NCI-H82 (cell line): ENCODE results near the gene CELA3A.
"Not testable (repeated sequence)": the region's sequence is repeated elsewhere in the genome, so short reads cannot be mapped to it uniquely, and the experiment has no call there.

Experiments
- DNase-seq: peaks from one replicate; lab custom pipeline; 2025; lab: John Stamatoyannopoulos, UW

CELA3A gene

GRCh38 chr1:22018583-22019559, 17.4 kb downstream of the CELA3A start:
- DNase-seq, result no peak

GRCh38 chr1:22021061-22021460, 19.6 kb downstream of the CELA3A start:
- DNase-seq, result peak; percentile 30

GRCh38 chr1:22024485-22025367, 23.3 kb downstream of the CELA3A start:
- peak; percentile 96 for DNase-seq

- peak; percentile 98 for DNase-seq
These were observed 24.1 kb downstream of the CELA3A start for GRCh38 chr1:22025368-22026155.

DNA sequence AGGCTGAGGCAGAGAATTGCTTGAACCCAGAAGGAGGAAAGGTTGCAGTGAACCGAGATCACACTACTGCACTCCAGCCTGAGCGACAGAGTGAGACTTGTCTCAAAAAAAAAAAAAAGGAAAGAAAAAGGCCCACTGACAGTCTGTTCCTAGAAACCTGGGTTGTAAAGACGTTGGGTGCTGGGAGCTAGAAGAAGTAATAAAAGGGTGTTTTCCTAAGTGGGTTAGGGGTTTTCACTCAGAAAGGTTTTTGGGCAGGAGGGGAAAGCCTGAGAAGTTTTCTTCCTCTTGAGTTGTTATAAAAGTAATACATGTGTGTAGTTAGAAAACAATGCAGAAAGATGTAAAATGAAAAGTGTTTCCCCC, 25.4 kb downstream of the CELA3A start:
- DNase-seq, result no peak

DNA sequence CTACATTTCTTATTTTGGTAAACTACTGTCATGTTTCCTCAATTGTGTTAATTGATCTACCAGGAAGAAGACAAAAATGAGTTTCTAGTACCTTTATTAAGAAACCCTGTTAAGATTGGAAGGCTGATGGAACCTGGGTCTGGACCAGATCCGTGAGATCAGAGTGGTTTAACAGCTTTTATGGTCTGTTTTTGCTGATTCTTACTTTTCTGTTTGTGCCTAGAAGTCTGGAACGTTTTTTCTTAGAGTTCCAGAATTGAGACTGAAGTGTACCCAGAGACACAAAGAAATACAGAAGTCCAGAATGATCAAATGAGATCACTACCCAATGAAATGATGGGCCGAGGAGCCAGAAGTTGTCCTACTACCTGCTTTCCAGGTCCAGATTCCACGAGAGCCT, 28.6 kb downstream of the CELA3A start:
- DNase-seq, result no peak

- DNase-seq, result no peak
These were observed 29.0 kb downstream of the CELA3A start for GRCh38 chr1:22030473-22030872.

DNA sequence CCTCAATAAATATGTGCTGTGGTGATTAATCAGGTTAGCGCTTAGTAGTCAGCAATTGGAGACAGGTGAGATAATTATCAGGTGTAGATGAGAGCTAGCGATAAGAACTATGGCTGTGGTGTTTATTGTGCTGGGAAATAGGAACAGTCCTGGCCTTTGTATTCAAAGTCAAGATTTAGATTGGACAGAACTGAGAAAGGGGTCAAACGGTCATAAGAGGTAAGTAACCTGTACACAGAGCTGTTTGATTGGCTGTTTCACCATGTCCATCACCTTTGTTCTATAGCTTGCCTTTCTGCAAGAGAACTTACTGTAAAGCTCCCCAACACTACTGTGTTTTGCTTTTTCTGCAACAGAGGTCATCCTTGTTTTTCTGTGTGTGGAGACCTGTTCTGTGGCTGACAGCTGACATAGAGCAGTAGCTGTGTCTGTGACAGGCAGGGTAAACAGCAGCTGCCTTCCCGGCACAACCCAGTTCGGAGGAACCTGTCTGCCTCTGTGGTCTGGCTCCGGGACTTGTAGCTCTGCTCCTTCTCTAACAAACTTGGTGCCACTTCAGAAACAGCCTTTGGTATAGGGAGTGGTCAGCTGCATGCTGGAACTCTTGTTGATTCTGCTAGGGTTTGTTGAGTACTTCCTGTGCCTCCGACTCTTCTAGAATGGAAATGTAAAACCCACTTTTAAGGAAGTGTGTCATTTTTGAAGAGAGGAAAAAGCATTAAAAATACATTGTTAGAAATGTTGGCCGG, 29.9 kb downstream of the CELA3A start:
- DNase-seq, result no peak

DNA sequence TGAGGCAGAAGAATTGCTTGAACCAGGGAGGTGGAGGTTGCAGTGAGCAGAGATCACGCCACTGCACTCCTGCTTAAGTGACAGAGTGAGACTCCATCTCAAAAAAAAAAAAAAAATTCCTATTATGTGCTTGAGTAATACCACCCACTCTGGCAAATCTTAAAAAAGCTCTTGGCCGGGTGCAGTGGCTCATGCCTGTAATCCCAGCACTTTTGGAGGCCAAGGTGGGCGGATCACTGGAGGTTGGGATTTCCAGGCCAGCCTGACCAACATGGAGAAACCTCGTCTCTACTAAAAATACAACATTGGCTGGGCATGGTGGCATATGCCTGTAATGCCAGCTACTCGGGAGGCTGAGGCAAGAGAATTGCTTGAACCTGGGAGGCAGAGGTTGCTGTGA, 33.4 kb downstream of the CELA3A start:
- not testable (repeated sequence) for DNase-seq

DNA sequence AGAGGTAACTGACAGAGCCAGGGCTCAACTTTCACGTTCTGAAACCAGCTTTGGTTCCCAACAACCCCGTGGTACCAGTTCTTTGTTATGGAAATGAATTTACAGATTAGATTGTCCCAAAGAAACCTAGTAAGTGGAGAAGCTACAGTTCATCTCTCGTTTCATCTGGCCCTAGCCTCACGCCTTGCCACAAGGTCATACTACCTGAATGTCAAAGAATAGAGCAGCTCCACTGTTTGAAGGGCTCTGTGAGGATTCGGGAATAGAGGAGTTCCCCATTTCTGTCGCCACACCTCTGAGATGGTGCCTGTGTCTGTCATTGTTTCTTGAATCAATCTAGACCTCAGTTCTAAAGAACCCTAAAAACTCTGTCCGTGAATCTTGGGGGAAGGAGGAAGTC, 36.1 kb downstream of the CELA3A start:
- no peak for DNase-seq

DNA sequence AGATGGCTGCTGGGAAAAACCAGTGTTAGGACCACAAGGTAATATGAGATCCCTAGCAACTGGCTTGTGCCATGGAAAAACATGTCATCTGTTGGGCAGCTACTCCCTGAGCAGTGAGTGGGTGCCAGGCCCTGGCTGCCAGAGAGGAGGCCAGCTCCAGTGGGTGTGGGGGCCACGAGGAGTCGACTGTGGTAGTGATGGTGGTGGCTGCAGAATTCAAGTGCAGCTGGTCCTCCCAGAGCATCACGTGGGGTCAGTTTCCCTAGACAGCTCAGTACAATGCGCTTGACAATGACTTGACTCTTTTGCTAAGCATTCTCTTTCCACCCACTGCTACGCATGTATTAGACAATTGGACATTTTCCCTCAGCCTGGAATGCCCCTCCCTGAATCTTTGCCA, 36.6 kb downstream of the CELA3A start:
- no peak for DNase-seq

DNA sequence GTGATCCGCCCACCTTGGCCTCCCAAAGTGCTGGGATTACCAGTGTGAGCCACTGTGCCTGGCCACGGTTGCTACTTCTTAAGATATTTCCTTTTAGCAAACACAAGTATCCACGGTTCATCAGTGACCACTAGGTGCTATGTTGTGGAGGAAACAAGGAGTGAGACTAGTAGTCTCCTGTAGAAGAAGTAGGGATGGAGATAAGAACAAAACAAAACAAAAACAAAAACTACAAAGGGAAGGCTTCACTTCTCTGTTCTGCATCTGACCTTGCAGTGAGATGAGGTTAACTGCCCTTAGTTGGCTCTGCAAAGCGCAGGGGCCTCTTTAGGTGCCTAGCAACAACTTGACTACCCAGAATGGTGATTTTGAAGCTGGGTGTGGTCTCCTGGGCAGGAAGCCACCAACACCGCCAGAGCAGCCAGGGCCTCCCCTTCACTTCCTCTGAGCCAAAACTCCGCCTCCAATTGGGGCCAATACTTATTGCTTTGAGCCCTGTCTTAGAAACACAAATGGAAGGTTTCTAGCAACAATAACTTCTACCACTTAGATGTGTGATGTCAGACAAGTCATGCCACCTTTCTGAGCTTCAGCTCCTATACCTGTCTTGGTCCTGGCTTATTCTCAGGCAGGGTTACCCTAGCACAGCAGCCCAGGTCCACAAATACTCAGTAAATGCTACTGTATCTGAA, 38.3 kb downstream of the CELA3A start:
- peak; percentile 28 for DNase-seq

DNA sequence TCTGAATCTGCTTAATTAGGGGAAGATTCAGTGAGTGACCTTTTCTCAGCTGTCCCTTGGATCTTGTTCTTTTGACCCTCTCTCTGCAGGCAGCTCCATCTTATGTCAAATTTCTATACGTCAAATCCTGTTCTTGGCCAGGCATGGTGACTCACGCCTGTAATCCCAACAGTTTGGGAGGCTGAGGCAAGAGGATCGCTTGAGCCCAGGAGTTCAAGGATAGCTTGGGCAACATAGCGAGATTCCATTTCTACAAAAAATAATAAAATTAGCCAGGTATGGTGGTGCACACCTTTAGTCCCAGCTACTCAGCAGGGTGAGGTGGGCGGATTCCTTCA, 38.8 kb downstream of the CELA3A start:
- no peak for DNase-seq

DNA sequence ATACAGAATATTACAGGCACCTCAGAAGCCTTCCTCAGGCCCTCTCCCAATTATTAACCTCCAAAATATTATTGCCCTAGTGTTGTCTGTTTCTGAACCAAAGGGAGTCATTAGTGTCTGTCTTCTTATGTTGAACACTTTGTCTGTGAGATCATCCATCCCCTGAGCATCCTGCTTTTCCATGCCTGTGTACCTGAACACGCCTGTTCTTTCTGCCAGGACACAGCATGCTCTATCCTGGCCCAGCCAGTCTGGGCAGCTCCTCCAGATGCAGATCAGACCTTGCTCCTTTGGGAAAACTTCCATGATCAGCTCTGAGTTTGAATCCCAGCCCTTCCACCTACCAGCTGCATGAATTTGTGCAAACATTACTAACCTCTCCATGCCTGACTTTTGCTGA, 40.0 kb downstream of the CELA3A start:
- no peak for DNase-seq

- no peak for DNase-seq
These were observed 41.8 kb downstream of the CELA3A start for GRCh38 chr1:22043198-22043769.

DNA sequence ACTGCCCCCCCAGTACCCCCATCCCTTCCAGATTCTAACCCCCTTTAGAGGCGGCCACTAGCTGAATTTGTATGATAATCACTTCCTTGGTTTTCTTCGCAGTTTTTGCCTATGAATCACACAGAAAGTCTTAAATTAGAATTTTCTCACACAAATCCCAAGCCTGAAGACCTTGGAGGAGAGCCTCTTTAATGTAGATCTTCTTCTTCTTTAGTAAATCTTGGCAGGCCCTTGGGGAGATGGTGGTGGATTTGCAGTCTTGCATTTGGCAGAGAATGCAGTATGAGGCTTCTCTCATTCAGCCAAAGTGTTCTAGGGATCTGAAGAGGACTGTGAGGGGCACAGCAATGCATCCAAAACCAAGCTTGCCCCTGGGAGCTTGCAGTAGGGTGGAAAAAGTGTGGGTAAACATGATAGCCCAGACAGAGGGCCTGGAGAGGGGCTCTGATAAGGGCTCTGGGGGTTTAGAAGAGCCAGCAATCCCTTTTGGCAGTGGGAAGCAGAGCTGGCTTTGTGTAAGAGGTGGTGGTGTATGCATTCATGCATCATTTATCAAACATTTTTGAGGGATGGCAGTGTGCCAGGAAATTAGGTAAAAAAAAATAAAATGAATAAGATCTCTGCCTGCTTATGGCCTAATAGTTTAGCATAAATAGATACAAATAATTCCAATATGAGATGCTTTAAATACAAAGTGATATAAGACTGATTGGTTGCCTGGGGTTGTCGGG, 43.4 kb downstream of the CELA3A start:
- no peak for DNase-seq

DNA sequence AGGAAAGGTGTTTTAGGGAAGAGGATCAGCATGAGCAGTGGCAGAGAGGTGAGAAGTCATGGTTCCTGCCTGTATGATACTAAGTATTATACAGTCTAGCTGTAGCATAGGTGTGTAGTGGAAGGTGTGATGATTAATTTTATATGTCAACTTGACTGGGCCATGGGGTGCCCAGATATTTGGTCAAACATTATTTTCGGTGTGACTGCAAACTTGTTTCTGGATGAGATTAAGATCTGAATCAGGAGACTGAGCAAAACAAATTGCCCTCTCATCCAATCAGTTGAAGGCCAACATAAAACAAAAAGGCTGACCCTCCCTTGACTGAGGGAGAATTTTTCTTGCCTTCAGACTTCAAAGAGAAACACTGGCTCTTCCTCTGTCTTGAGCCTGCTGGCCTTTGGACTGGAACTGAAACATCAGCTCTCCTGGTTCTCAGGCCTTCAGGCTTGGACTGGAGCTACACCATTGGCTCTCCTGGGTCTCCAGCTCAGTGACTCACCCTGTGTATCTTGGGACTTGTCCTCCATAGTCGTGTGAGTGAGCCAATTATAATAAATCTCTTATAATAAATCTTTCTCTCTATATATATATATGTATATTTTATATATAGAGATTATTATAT, 44.3 kb downstream of the CELA3A start:
- DNase-seq, result no peak

GRCh38 chr1:22048351-22049192, 47.1 kb downstream of the CELA3A start:
- DNase-seq, result no peak
